ENCODE data around the gene IL1RAPL2.
"Not testable (repeated sequence)": the region's sequence is repeated elsewhere in the genome, so short reads cannot be mapped to it uniquely, and the experiment has no call there.

The IL1RAPL2 gene

GRCh38 chrX:105209406-105209805 is 643.4 kb downstream of the IL1RAPL2 start:
- no peak for DNase-seq
- in situ Hi-C loops (cut with HindIII; ENCODE audit: low pct_ligation_motif_present, low pct_unique_long_range_greater_than_20kb, low sequenced_read_pairs) = no loop called here

- DNase-seq = no peak
- in situ Hi-C loops (cut with HindIII; ENCODE audit: low pct_ligation_motif_present, low pct_unique_long_range_greater_than_20kb, low sequenced_read_pairs) = no loop called here
Measured at GRCh38 chrX:105210258-105210657, 644.3 kb downstream of the IL1RAPL2 start.

- in situ Hi-C loops (cut with HindIII; ENCODE audit: low pct_ligation_motif_present, low pct_unique_long_range_greater_than_20kb, low sequenced_read_pairs) = no loop called here
- no peak for DNase-seq
Measured at GRCh38 chrX:105211066-105211575, 645.1 kb downstream of the IL1RAPL2 start.

GRCh38 chrX:105219454-105220401 is 653.7 kb downstream of the IL1RAPL2 start:
- in situ Hi-C loops (cut with HindIII; ENCODE audit: low pct_ligation_motif_present, low pct_unique_long_range_greater_than_20kb, low sequenced_read_pairs) = no loop called here

DNA sequence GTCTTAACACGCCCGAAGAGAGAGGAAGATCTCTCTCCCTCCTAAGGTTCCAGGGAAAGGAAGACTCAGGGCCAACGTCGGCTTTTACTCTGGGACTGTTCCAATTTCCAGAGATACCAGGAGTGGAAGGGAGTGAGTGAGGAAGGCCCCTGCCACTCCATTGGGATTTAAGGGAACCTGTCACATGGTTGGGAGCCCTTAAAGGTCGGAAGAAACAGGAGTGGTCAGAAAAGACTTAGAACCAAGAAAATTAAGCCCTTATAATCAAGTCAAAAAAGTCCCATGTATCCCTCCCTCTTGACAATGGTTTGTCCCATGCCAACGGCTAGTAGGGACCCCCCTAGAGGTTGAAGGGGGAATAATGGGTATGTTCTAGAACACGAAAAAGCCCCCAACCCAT is 654.6 kb downstream of the IL1RAPL2 start, which contains the start of gene TEX13A:
Gene TEX13A, minus strand, starts transcription at position 59 of the 400 bp plus-strand sequence. CDS start 297 bp downstream, outside the sequence.
- in situ Hi-C loops (cut with HindIII; ENCODE audit: low pct_ligation_motif_present, low pct_unique_long_range_greater_than_20kb, low sequenced_read_pairs) = no loop called here
- DNase-seq = no peak

More at GRCh38 chrX:105219454-105220401, 653.7 kb downstream of the IL1RAPL2 start:
- DNase-seq = no peak

- no peak for DNase-seq
- in situ Hi-C loops (cut with HindIII; ENCODE audit: low pct_ligation_motif_present, low pct_unique_long_range_greater_than_20kb, low sequenced_read_pairs) = no loop called here
Measured at GRCh38 chrX:105221374-105221773, 655.4 kb downstream of the IL1RAPL2 start.

- DNase-seq = no peak
- in situ Hi-C loops (cut with HindIII; ENCODE audit: low pct_ligation_motif_present, low pct_unique_long_range_greater_than_20kb, low sequenced_read_pairs) = no loop called here
Measured at GRCh38 chrX:105226499-105226898, 660.5 kb downstream of the IL1RAPL2 start.

DNA sequence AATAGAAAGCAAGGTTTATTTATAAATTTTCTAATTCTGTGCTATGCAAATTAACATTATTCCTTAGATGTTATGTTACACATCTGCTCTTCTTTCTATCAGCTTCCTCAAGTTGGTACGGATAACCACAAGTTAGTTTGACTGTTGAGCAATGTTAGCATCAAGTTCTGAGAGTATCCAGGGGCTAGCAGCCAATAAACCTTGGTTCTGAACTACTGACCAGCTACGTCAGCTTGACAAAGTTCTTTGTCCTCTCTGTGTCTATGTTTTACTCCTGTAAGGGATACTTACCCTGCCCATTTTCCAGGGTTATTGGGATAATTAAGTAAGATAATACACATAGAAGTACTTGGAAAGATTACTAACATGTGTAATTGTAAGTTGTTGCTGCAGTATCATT is 662.6 kb downstream of the IL1RAPL2 start:
- in situ Hi-C loops (cut with HindIII; ENCODE audit: low pct_ligation_motif_present, low pct_unique_long_range_greater_than_20kb, low sequenced_read_pairs) = no loop called here
- DNase-seq = no peak

DNA sequence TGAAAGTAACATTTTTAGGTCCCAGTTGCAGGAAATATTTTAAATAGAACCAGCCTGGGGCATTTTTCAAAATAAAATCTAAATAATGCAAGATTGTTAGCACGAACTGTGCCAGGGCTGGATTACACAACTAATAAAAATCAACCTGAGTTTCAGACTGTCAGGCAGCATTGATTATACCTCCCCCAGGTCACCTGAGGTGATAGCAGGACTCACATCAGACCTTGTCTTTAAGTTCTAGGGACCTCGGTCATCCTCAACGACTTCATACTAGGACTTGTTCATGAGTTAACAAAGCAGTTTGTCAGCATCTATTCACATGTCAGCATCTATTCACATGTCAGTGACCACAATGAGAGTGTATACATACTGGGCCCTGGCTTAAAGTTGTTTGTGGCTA is 663.1 kb downstream of the IL1RAPL2 start:
- no peak for DNase-seq
- in situ Hi-C loops (cut with HindIII; ENCODE audit: low pct_ligation_motif_present, low pct_unique_long_range_greater_than_20kb, low sequenced_read_pairs) = no loop called here

DNA sequence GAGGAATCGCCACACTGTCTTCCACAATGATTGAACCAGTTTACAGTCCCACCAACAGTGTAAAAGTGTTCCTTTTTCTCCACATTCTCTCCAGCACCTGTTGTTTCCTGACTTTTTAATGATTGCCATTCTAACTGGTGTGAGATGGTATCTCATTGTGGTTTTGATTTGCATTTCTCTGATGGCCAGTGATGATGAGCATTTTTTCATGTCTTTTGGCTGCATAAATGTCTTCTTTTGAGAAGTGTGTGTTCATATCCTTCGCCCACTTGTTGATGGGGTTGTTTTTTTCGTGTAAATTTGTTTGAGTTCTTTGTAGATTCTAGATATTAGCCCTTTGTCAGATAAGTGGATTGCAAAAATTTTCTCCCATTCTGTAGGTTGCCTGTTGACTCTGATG is 671.4 kb downstream of the IL1RAPL2 start:
- DNase-seq; in situ Hi-C loops (cut with HindIII; ENCODE audit: low pct_ligation_motif_present, low pct_unique_long_range_greater_than_20kb, low sequenced_read_pairs): not testable (repeated sequence)

DNA sequence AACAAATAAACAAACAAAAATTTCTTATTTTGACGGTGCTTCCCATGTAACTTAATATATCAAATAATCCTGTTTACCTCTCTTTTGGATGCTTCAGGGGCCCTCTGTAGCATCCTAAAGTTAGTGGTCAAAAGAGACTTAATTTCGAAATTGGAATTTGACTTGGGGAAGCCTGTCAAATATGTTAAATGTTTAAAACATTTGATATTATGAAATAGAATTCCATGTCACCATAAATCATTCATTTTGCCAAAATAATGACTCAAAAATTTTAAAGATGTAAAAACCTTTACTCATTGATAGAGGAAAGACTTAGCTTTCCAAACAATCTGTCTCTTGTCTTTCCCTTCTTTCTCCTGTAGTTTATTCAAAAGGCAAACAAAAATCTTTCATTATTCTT is 675.1 kb downstream of the IL1RAPL2 start:
- in situ Hi-C loops (cut with HindIII; ENCODE audit: low pct_ligation_motif_present, low pct_unique_long_range_greater_than_20kb, low sequenced_read_pairs) = no loop called here
- DNase-seq = no peak

DNA sequence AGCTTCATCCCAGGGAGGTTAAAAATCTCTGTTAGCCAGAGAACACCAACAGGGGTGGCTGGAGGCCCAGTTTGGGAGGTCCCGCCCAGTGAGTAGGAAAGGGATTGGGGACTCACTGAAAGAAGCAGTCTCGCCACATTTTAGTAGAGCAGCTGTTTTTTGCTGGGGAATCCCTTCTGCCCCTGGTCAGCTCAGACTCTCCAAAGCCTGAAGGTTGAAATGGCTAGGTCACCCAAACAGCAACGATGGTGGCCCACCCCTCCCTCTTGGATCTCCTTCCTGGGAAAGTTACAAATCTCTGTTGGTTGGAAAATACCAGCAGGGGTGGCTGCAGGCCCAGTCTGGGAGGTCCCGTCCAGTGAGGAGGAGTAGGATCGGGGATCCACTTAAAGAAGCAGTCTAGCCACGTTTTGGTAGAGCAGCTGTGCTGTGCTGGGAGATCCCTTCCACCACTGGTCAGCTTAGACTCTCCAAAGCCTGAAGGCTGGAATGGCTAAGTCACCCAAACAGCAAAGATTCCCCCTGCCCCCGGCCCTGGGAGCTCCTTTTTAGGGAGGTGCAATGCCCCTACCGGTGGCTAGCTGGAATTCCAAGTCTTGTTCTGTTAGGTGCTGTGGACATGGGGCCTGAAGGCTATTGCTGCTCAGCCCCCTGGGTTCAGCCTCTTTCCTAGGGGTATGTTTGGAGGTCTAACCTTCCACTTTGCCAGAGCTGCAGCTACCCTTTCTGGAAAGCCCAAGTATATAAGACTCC is 694.5 kb downstream of the IL1RAPL2 start:
- in situ Hi-C loops (cut with HindIII; ENCODE audit: low pct_ligation_motif_present, low pct_unique_long_range_greater_than_20kb, low sequenced_read_pairs) = no loop called here
- DNase-seq = no peak

GRCh38 chrX:105263171-105263570 is 697.2 kb downstream of the IL1RAPL2 start:
- no peak for DNase-seq
- in situ Hi-C loops (cut with HindIII; ENCODE audit: low pct_ligation_motif_present, low pct_unique_long_range_greater_than_20kb, low sequenced_read_pairs) = no loop called here

DNA sequence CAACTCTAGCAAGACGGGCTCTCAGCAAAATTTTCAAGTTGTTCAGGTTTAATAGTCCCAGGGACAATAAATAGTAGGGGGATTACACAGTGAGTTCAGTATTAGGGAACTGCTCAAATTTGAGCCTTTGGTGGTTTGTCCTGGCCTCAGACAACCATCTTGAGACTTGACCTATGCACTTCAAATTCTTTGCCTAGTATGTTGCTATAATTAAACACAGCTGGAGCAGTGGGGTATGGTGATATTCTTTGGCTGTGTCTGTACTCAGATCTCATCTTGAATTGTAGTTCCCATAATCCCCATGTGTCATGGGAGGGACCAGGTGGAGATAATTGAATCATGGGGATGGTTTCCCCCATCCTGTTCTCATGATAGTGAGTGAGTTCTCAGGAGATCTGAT is 697.8 kb downstream of the IL1RAPL2 start:
- no peak for DNase-seq
- in situ Hi-C loops (cut with HindIII; ENCODE audit: low pct_ligation_motif_present, low pct_unique_long_range_greater_than_20kb, low sequenced_read_pairs) = no loop called here

DNA sequence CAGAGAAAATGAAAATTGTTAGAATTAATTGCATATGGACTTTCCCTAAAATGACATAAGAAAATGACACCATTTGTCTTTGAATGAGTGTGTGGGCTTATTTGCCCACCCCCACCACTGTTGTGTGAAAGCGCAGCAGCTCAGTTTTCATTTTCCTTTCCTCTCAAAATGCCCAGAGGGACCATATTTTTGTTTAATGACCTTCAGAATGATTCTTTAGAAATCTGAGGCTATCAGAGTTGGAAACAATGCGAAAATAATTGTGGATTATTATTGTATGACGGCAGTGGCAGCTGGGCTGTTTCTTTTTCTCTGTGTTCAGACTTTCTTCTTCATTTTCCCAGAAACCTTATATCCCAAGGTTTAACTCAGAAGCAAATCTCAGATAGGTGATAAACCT is 699.1 kb downstream of the IL1RAPL2 start:
- no peak for DNase-seq
- in situ Hi-C loops (cut with HindIII; ENCODE audit: low pct_ligation_motif_present, low pct_unique_long_range_greater_than_20kb, low sequenced_read_pairs) = no loop called here

DNA sequence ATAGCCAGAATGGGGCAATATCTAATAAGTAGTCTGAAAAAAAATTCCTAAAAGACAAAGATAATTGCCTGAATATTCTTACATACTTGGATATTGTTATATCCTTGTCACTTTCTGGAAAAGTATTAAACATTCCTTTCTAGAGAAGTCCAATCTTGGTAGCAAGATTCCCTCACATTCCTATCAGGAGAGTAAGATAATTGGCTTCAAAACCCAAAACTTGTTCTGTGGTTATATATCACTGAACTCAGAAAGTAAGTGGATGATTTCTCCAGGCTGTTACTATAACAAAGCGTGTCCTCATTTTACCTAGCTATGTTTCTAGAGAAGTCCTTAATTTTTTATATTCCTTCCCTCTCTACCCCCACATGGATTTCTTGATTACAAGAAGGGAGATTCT is 700.5 kb downstream of the IL1RAPL2 start:
- in situ Hi-C loops (cut with HindIII; ENCODE audit: low pct_ligation_motif_present, low pct_unique_long_range_greater_than_20kb, low sequenced_read_pairs) = no loop called here
- DNase-seq = no peak

GRCh38 chrX:105267167-105267566 is 701.2 kb downstream of the IL1RAPL2 start:
- no peak for DNase-seq
- in situ Hi-C loops (cut with HindIII; ENCODE audit: low pct_ligation_motif_present, low pct_unique_long_range_greater_than_20kb, low sequenced_read_pairs) = no loop called here

DNA sequence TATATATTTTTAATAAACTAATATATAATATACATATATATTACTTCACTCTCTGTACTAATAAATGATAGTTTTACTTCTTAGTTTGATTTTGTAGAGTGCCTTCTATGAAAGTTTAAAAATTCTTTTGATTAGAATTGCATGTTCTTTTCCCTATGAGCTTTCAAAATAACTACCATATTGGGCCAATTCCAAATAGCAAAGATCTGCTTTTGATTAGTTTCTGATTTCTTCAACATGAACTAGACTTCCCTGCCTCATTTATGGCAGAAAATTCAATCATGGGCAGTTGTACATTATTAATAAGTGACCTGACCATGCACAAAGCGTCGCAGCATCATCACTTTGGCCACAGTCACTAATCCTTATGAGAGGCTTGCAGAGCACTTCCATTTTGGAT is 703.4 kb downstream of the IL1RAPL2 start:
- in situ Hi-C loops (cut with HindIII; ENCODE audit: low pct_ligation_motif_present, low pct_unique_long_range_greater_than_20kb, low sequenced_read_pairs) = no loop called here
- DNase-seq = no peak

GRCh38 chrX:105273326-105273725 is 707.3 kb downstream of the IL1RAPL2 start:
- in situ Hi-C loops (cut with HindIII; ENCODE audit: low pct_ligation_motif_present, low pct_unique_long_range_greater_than_20kb, low sequenced_read_pairs) = no loop called here
- DNase-seq = no peak

Measured in ACHN (cell line).